K562 (cell line): ENCODE data around the gene NPR2. TPM values are rescaled to one million over a fixed set of nuclear protein-coding genes. Genes with fewer than 3 reads are reported as not detected.

ENCODE experiments used
- ATAC-seq: fragments of 200-7000 bp; cut with Tn5 transposase; 3 replicates; pipeline ENCODE4 v1.9.1; 2020; ENCODE audit warnings: moderate library complexity
- BruUV-seq: library from RNA; stranded (reverse); fragments of 400-500 nt; replicated peaks from 2 replicates; lab custom pipeline; 2021; lab: Mats Ljungman, UMichigan
- CTCF ChIA-PET: fragments of 300-600 bp; formaldehyde crosslinking; extraction: SDS; loops from one replicate; lab custom pipeline; 2021; ENCODE audit warnings: low intra/inter-chr PET ratio; lab: Yijun Ruan, JAX
- POLR2A ChIA-PET: fragments of 300-600, 350-650 bp; sonication (Branson Sonifier 250); formaldehyde crosslinking; extraction: SDS; loops from one replicate; lab custom pipeline; 2021; ENCODE audit warnings: antibody characterized with exemption, inconsistent platforms; lab: Yijun Ruan, JAX
- DNase-seq, 4 experiments: peaks; one replicate each; pipeline versions ENCODE4 v3.0.0 to v3.0.0-alpha.2; 2011 to 2018; ENCODE audit warnings: low spot score in 3 of 4, mixed read lengths in 3 of 4; ENCODE audit errors: extremely low read depth in 1 of 4
- FAIRE-seq: peaks from 2 replicates; lab custom pipeline; 2011; peaks lifted over from hg19 to GRCh38; lab: Jason Lieb, UNC
- H2AFZ ChIP-seq: 2 replicates; pipeline ENCODE4 v1.6.0; 2011; ENCODE audit warnings: low read depth, low read length, control low read depth, inconsistent platforms
- H3K27ac ChIP-seq: fragments of 200-600 bp; 3 replicates; pipeline ENCODE4 v1.8.0; 2011; ENCODE audit warnings: low read depth, mild to moderate bottlenecking, control low read depth, inconsistent platforms, low read length, moderate library complexity, mixed read lengths; ENCODE audit errors: extremely low read depth
- H3K27me3 ChIP-seq, 2 experiments: fragments of 300-600 bp in 1 of 2; 2 replicates in 1 of 2; 3 replicates in 1 of 2; pipeline versions ENCODE4 v1.6.0 to v1.8.0; 2011; ENCODE audit warnings: inconsistent platforms in 2 of 2, low read length in 2 of 2, mild to moderate bottlenecking in 1 of 2, mixed read lengths in 1 of 2, moderate library complexity in 1 of 2; ENCODE audit not compliant: control insufficient read depth in 2 of 2, insufficient read depth in 2 of 2
- H3K36me3 ChIP-seq: fragments of 300-600 bp; 3 replicates; pipeline ENCODE4 v1.8.0; 2011; ENCODE audit warnings: mild to moderate bottlenecking, low read length, inconsistent platforms; ENCODE audit not compliant: control insufficient read depth, insufficient read depth
- H3K4me1 ChIP-seq, 2 experiments: fragments of 200-600 bp in 1 of 2; replicated peaks in 1 of 2; 2 replicates in 1 of 2; 3 replicates in 1 of 2; pipeline versions ENCODE4 v1.5.1 to v1.8.0; 2011; ENCODE audit warnings: inconsistent platforms in 2 of 2, low read length in 2 of 2, mild to moderate bottlenecking in 1 of 2, mixed read lengths in 1 of 2, moderate library complexity in 1 of 2; ENCODE audit not compliant: control insufficient read depth in 2 of 2, insufficient read depth in 2 of 2
- H3K4me2 ChIP-seq: 2 replicates; pipeline ENCODE4 v1.6.1; 2011; ENCODE audit warnings: low read length, control low read depth, inconsistent platforms, mixed read lengths; ENCODE audit not compliant: insufficient read depth
- H3K4me3 ChIP-seq: fragments of 200-600 bp; sonication (generic), shearing (Covaris generic); 2 replicates; pipeline ENCODE4 v1.5.1; 2016; ENCODE audit warnings: control low read depth, inconsistent platforms
- H3K79me2 ChIP-seq: fragments of 200-600 bp; 3 replicates; pipeline ENCODE4 v1.8.0; 2011; ENCODE audit warnings: low read length, inconsistent platforms; ENCODE audit not compliant: control insufficient read depth, insufficient read depth
- H3K9ac ChIP-seq, 2 experiments: 2 replicates each; pipeline versions ENCODE4 v1.6.0 to v1.6.1; 2011; ENCODE audit warnings: low read depth in 2 of 2, low read length in 2 of 2, control low read depth in 1 of 2, inconsistent platforms in 1 of 2, mild to moderate bottlenecking in 1 of 2, mixed read lengths in 1 of 2; ENCODE audit not compliant: insufficient read depth in 1 of 2
- H3K9me1 ChIP-seq: one replicate; pipeline ENCODE4 v1.6.0; 2011; ENCODE audit warnings: inconsistent platforms, mild to moderate bottlenecking, low read length, moderate library complexity; ENCODE audit not compliant: control insufficient read depth, insufficient read depth
- H3K9me3 ChIP-seq: replicated peaks from 2 replicates; pipeline ENCODE4 v1.5.1; 2011; ENCODE audit warnings: low read depth, low read length, inconsistent platforms; ENCODE audit not compliant: control insufficient read depth, insufficient read depth
- H4K20me1 ChIP-seq: replicated peaks from 2 replicates; pipeline ENCODE4 v1.6.1; 2011; ENCODE audit warnings: low read length, inconsistent platforms, mixed read lengths; ENCODE audit not compliant: control insufficient read depth, insufficient read depth
- CCAR2 ChIP-seq: fragments of 200-400 bp; formaldehyde crosslinking; IDR thresholded peaks from 2 replicates; pipeline ENCODE4 v1.6.1; 2017; ENCODE audit warnings: mild to moderate bottlenecking, low read depth, low read length
- MCM3 ChIP-seq: fragments of 450-650 bp; IDR thresholded peaks from 2 replicates; pipeline ENCODE4 v1.6.1; 2016
- TFAM ChIP-seq: fragments of 250-450 bp; sonication (Bioruptor Pico); conservative IDR thresholded peaks from 2 replicates; pipeline ENCODE4 v1.5.0; 2021; ENCODE audit warnings: mild to moderate bottlenecking, moderate library complexity
- WGBS: fragments of 100-300 bp; shearing (Covaris generic); methylation state at CpG from one replicate; pipeline ENCODE4 v1.1.6; 2016; ENCODE audit warnings: low coverage, mixed read lengths; ENCODE audit not compliant: insufficient coverage; ENCODE audit errors: missing lambda C conversion rate; 5-methylcytosine and 5-hydroxymethylcytosine counted together
- in situ Hi-C: fragments of 300-500 bp; cut with MboI; formaldehyde crosslinking; loops from 4 replicates; pipeline ENCODE4 v1.15.0; 2018; ENCODE audit warnings: inconsistent platforms, mixed read lengths
- intact Hi-C: fragments of 100-400 bp; cut with micrococcal nuclease; formaldehyde crosslinking; loops from 2 replicates; pipeline ENCODE4 v1.14.2; 2022
- polyA plus RNA-seq, 8 experiments: library from polyadenylated mRNA; depleted of rRNA in 4 of 8; stranded (reverse) in 5 of 8; unstranded in 3 of 8; fragments of >200 nt; fragmentation: Nextera tagmentation in 2 of 8; fragmentation: Illumina TruSeq in 1 of 8; extraction: Ambion mirVana in 2 of 8; extraction: Trizol in 1 of 8; gene quantifications; 2 replicates each; pipeline versions ENCODE4 v1.2.1 to v1.2.3, GENCODE V29; 2011 to 2014; ENCODE audit warnings: inconsistent platforms in 1 of 8, missing spikeins in 1 of 8
- total RNA-seq, 7 experiments: library from RNA; depleted of rRNA in 6 of 7; stranded (reverse); fragments of >200 nt in 6 of 7; fragmentation: Illumina TruSeq in 2 of 7; extraction: Trizol in 2 of 7; gene quantifications; 2 replicates each; pipeline versions ENCODE4 v1.2.1 to v1.2.3, GENCODE V29; 2011 to 2021; ENCODE audit warnings: low replicate concordance in 1 of 7
- TF ChIP-seq, protein P1 (sequence below): fragments of 450-650 bp; conservative IDR thresholded peaks from 2 replicates; pipeline ENCODE4 v1.6.1; 2016; ENCODE audit warnings: missing genetic modification characterization, low read depth, mild to moderate bottlenecking, control low read depth, missing compliant biosample characterization

The NPR2 gene
- total and polyA plus RNA-seq, 9 of the 15 experiments (the other 6 are each of a cell fraction or from before 2014, with no cell fraction given), result 2.4 to 12.9 (median 6.0) TPM

DNA sequence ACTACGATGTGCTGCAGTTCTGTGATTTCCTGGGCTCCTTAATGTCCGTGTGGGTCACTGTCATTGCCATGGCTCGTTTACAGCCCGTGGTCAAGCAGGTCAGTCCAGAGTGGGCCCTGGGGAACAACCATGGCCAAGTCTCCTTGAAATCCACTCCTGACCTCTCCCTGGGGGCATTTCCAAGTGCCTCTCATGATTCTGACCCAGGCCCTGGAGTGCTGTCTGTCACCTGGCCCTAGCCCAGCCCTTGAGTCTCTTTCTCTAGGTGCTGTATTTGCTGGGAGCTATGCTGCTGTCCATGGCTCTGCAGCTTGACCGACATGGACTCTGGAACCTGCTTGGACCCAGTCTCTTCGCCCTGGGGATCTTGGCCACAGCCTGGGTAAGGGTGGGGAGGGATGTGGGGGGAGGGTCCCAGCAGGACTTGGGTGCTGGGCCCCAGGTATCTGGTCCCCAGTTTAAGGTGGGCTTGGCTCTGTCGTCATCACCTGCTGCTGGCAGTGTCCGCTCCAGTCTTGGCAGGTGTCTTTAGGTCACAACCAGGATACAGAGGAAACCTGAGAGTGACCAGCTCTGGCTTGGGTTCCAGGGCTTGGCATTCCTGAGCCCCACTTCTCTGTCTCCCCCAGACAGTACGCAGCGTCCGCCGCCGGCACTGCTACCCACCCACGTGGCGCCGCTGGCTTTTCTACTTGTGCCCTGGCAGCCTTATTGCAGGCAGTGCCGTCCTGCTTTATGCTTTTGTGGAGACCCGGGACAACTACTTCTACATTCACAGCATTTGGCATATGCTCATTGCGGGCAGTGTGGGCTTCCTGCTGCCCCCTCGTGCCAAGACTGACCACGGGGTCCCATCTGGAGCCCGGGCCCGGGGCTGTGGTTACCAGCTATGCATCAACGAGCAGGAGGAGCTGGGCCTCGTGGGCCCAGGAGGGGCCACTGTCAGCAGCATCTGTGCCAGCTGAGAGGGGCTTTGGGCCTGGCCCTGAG is 61.8 kb downstream of the NPR2 start:
- Histone ChIP-seq H2AFZ (no peak overlapping the region), H3K4me3 (no peak overlapping the region), H3K27ac (no peak overlapping the region), H4K20me1 (no peaks in the 10 kb centered on the region), H3K9ac (no peak overlapping the region), H3K4me2 (no peak overlapping the region), H3K4me1 (no peaks in the 10 kb centered on the region), H3K9me3 (no peaks in the 10 kb centered on the region), H3K27me3 (peaks cover 9 to 40% of the 10 kb centered on the region in 2 experiments; a peak in 4 of 5 replicates), H3K9me1 (no peaks in the 10 kb centered on the region), H3K79me2 (no peaks in the 10 kb centered on the region), H3K36me3 (no peaks in the 10 kb centered on the region)
- FAIRE-seq, result no peak
- BruUV-seq, result no TSS peak
- TF ChIP-seq, protein P1, sequence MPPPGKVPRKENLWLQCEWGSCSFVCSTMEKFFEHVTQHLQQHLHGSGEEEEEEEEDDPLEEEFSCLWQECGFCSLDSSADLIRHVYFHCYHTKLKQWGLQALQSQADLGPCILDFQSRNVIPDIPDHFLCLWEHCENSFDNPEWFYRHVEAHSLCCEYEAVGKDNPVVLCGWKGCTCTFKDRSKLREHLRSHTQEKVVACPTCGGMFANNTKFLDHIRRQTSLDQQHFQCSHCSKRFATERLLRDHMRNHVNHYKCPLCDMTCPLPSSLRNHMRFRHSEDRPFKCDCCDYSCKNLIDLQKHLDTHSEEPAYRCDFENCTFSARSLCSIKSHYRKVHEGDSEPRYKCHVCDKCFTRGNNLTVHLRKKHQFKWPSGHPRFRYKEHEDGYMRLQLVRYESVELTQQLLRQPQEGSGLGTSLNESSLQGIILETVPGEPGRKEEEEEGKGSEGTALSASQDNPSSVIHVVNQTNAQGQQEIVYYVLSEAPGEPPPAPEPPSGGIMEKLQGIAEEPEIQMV (tag), result no peak
- TF ChIP-seq TFAM (no peak), CCAR2 (no peak), MCM3 (no peak)
- no peak for ATAC-seq
- WGBS, result under 1% methylated on average over 21 of the region's 25 CpGs
- intact Hi-C loops (no loop called here), in situ Hi-C loops (no loop called here)
- ChIA-PET CTCF (no interaction called here), POLR2A (interaction anchor here (1.6 kb wide), 1 partner anchor 9 kb away, joined by 3 read pairs; no protein-coding TSS in a partner anchor)
- DNase-seq, result no peak
